Loucy (cell line): ENCODE measurements around the gene HIC1.

Experiments
- CTCF ChIP-seq: fragments of 200-600 bp; sonication (generic); conservative IDR thresholded peaks from 2 replicates; pipeline ENCODE4 v1.5.1; 2014; ENCODE audit warnings: mild to moderate bottlenecking, antibody characterized with exemption, low read length
- EZH2phosphoT487 ChIP-seq: fragments of 200-600 bp; IDR thresholded peaks from 2 replicates; pipeline ENCODE4 v1.6.1; 2018; ENCODE audit warnings: antibody characterized with exemption, mild to moderate bottlenecking, moderate library complexity, borderline replicate concordance

DNA sequence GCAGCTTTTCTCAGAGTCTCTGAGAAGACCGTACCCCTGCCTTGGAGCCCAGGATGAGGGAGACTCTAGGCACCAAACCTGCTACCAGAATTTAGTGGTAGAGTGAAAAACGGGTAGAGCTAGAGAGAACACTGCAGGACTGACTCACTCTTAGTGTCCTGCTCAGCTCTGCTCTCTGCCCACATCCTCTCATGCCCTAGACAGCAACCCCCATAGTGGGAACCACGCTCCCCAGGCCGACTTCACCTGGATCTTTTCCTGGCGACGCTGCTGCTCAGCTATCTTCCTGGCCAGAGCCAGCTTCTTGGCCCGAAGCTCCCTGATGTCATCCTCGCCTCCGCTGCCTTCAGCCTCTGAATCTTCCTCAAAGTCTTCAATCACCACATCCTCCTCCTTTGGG is 26.7 kb downstream of the HIC1 start:
- TF ChIP-seq CTCF (no peak), EZH2phosphoT487 (no peak)
